ENCODE data around the gene THEM5.

The THEM5 gene

DNA sequence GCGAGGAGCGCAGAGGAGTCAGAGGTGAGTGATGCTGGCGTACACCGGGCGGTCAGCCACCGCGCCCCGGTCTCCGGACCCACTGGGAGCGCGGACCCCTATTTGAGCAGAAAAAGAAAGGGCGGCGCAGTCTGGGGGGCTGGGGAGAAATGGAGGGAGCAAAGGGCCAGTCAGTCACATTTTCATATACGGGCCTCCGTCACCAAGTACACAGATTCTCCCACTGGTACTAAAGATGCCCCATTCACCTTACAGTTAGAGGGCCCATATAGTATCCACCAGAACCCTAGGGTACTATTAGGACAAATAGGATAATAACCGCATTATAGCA lies 14.5 kb downstream of the THEM5 start:
- DNase-seq (ENCODE audit: low read depth): no peak
- H3K4me3 ChIP-seq (ENCODE audit: low read depth, low read length): no peak overlapping the region
- TF ChIP-seq MYC (IDR thresholded peaks at IDR 0.05; ENCODE audit: low read depth, low read length): no peak
- no peak for TF ChIP-seq CTCF (IDR thresholded peaks at IDR 0.05; ENCODE audit: low read depth, low read length)
- TF ChIP-seq MAX (IDR thresholded peaks at IDR 0.05; ENCODE audit: low read depth, low read length): no peak
- no peak for TF ChIP-seq POLR2A (IDR thresholded peaks at IDR 0.05; ENCODE audit: extremely low read depth, insufficient read length)

DNA sequence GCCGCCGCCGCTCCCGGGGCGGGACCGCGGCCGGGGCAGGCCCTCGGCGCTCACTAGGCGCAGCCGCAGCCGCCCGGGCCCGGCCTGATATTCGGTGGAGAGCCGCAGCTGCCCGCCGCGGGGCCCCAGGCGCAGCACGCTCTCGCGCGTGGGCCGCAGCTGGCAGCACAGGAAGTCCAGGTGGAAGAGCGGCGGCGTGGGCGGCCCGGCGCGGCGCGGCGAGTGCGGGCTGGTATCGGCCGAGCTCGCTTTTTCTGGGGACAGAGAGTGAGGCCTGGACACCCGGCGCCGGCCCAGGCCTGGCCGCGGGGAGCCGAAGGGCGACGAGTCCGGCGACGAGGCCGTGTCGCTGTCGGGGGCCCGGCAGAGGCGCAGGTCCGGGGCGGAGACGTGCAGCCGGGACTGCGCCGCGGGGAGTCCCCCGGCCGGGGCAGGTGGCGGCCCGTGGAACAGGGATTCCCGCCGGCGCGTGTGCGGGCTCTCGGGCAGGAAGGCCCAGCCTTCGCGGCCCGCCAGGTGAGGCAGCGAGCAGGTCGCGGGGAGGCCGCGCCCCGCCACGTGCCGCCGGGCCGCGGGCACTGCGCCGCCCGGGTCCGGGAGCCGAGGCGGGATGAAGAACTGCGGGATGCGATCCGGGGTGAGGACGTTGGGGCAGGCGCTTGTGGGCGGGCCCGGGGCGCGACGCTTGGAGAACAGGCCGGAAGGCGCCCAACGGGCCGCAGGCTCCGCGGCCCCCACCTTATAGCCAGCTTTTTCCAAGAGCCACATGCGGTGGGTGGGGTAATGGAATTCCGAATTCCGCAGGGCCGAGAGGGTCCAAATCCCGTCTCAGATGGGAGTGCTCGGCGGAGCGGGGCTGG lies 15.1 kb downstream of the THEM5 start:
- no peak overlapping the region for H3K4me3 ChIP-seq (ENCODE audit: low read depth, low read length)
- DNase-seq (ENCODE audit: low read depth): peak; percentile 31
- TF ChIP-seq MYC (IDR thresholded peaks at IDR 0.05; ENCODE audit: low read depth, low read length) (no peak), MAX (IDR thresholded peaks at IDR 0.05; ENCODE audit: low read depth, low read length) (no peak), CTCF (IDR thresholded peaks at IDR 0.05; ENCODE audit: low read depth, low read length) (no peak)

DNA sequence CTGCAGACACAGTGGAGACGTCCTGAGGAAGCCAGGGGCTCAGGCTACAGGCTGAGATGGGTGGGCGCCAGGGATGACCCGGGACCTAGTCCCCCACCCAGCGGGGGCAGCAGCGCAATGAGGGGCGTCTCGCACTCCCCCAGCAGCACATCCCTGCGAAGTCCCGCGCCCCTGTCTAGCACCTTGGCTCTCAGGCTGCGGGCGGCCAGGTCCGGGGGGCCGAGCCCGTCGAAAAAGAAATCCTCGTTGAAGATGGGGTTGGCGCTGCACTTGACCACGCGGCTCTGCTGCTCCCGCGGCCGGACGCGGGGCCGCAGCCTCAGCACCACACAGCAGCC lies 15.7 kb downstream of the THEM5 start:
- TF ChIP-seq POLR2A (IDR thresholded peaks at IDR 0.05; ENCODE audit: extremely low read depth, insufficient read length): no peak
- TF ChIP-seq MAX (IDR thresholded peaks at IDR 0.05; ENCODE audit: low read depth, low read length): no peak
- no peak for TF ChIP-seq CTCF (IDR thresholded peaks at IDR 0.05; ENCODE audit: low read depth, low read length)
- no peak for TF ChIP-seq MYC (IDR thresholded peaks at IDR 0.05; ENCODE audit: low read depth, low read length)
- H3K4me3 ChIP-seq (ENCODE audit: low read depth, low read length): no peak overlapping the region
- no peak for DNase-seq (ENCODE audit: low read depth)

GRCh38 chr1:151837197-151837596 lies 16.3 kb downstream of the THEM5 start:
- TF ChIP-seq MYC (IDR thresholded peaks at IDR 0.05; ENCODE audit: low read depth, low read length) (no peak), CTCF (IDR thresholded peaks at IDR 0.05; ENCODE audit: low read depth, low read length) (no peak), MAX (IDR thresholded peaks at IDR 0.05; ENCODE audit: low read depth, low read length) (no peak), POLR2A (IDR thresholded peaks at IDR 0.05; ENCODE audit: extremely low read depth, insufficient read length) (no peak)
- H3K4me3 ChIP-seq (ENCODE audit: low read depth, low read length): no peak overlapping the region
- DNase-seq (ENCODE audit: low read depth): no peak

GRCh38 chr1:151835596-151835995 lies 17.9 kb downstream of the THEM5 start:
- H3K4me3 ChIP-seq (ENCODE audit: low read depth, low read length): no peak overlapping the region
- no peak for DNase-seq (ENCODE audit: low read depth)
- no peak for TF ChIP-seq POLR2A (IDR thresholded peaks at IDR 0.05; ENCODE audit: extremely low read depth, insufficient read length)
- TF ChIP-seq MYC (IDR thresholded peaks at IDR 0.05; ENCODE audit: low read depth, low read length): no peak
- no peak for TF ChIP-seq CTCF (IDR thresholded peaks at IDR 0.05; ENCODE audit: low read depth, low read length)
- TF ChIP-seq MAX (IDR thresholded peaks at IDR 0.05; ENCODE audit: low read depth, low read length): no peak
